ENCODE data around the gene TRIM75.
"Not testable (repeated sequence)": the region's sequence is repeated elsewhere in the genome, so short reads cannot be mapped to it uniquely, and the experiment has no call there.

Gene TRIM75

DNA sequence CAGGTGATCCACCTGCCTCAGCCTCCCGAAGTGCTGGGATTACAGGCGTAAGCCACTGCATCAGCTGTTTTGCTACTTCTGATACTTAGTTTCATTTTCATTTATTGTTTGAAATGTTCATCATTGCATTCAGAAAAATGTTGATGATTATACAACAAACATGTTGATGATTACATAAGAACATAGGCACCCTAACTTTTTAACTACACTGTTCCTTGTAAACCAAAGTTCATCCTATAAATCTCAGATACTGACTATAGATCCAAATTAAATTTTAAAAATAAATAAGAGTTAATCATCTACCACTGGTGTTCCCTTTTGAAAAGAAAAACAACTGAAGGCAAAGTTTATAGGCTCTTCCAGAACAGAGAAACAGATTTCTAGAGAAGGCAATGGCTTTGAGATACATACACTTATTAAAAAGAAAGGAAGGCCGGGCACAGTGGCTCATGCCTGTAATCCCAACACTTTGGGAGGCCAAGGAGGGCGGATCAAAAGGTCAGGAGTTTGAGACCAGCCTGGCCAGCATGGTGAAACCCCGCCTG lies 23.4 kb downstream of the TRIM75 start:
- DNase-seq (ENCODE audit: low spot score): no peak

DNA sequence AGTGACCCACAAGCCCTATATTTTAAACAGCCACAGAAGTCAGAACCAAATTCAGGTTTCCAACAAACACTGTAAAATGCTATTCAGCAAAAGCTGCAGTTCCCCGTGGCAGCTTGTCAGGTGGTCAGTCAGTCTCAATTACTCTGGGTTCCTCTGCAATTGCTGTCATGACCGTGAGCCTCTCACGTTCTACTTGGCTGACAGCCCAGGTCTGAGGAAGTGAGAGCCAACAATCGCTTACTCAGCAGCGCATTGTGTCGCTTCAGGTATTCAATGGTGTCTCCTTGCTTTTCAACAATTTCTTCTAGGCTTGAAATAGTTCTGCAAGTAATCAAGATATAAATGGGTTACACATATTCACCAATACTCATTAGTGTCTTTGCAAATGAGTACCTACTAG lies 25.8 kb downstream of the TRIM75 start:
- no peak for DNase-seq (ENCODE audit: low spot score)

DNA sequence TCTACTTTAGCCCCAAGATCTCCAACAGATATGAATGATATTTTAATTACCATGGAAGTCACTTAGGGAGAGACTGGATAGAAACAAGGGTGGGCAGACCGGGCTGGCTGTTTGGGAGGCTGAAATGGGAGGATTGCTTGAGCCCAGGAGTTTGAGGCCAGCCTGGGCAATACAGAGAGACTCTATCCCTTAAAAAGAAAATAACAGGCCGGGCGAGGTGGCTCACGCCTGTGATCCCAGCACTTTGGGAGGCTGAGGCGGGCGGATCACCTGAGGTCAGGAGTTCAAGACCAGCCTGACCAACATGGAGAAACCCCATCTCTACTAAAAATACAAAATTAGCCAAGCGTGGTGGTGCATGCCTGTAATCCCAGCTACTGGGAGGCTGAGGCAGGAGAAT lies 31.1 kb downstream of the TRIM75 start:
- DNase-seq (ENCODE audit: low spot score): not testable (repeated sequence)

DNA sequence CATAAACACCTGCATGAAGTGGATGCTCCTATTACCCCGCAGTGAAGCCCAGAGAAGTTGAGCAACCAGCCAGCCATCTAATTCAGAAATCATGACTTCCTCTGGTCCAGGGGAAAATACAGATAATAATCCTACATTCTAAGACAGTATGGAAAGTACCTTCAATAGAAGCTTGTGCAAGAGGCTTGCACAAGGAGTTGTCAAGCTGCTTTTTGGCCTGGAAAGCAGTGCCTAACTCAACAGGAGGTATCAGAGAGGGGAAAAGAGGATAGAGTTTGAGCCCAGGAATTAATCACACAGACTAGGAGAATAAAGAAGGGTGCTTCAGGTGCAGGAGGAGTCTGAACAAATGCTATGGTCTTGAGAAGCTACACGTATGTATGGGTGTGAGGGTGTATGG lies 32.3 kb downstream of the TRIM75 start:
- no peak for DNase-seq (ENCODE audit: low spot score)

DNA sequence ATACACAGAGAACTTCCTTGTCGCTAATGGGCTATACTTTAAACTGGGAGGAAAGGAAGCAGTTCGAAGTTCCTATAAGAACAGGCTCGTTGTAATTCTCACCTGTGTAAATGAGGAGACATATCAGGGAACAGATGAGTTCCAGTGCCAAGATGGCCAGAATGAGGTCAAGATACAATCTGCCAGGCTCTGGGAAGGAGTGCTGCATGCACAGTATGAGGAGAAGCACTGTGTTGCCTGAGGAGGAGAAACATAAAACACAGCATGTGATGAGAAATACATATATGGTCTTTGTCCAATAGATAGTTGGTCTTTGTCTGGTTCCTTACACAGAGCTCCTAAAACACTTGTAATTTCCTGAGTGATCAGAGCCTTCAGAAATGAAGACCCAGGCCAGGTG lies 34.7 kb downstream of the TRIM75 start:
- no peak for DNase-seq (ENCODE audit: low spot score)

DNA sequence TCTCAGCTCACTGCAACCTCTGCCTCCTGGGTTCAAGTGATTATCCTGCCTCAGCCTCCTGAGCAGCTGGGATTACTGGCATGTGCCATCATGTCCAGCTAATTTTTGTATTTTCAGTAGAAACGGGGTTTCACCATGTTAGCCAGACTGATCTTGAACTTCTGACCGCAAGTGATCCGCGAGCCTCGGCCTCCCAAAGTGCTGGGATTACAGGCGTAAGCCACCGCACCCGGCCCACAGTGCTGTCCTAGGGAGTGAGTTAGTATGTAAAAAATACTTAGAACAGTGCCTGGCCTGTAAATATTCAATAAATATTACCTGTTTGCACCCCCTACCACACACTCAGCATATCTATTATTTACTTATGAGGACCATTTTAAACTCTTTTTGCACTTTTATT lies 38.5 kb downstream of the TRIM75 start:
- not testable (repeated sequence) for DNase-seq (ENCODE audit: low spot score)

DNA sequence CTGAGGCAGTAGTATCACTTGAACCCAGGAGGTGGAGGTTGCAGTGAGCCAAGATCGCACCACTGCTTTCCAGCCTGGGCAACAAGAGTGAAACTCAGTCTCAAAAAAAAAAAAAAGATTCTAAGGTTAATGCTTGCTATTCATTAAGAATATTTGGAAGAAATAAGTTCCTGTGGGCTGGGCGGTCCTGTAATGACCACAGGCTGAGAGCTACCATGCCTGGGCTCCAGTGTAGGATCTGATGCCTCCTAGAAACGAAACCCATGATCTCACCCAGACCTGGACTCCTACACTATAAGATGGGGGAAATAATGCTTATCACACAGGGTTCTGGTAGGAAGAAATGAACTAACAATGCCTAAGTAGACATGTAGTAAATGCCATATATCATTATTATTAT lies 41.2 kb downstream of the TRIM75 start:
- DNase-seq (ENCODE audit: low spot score): no peak

DNA sequence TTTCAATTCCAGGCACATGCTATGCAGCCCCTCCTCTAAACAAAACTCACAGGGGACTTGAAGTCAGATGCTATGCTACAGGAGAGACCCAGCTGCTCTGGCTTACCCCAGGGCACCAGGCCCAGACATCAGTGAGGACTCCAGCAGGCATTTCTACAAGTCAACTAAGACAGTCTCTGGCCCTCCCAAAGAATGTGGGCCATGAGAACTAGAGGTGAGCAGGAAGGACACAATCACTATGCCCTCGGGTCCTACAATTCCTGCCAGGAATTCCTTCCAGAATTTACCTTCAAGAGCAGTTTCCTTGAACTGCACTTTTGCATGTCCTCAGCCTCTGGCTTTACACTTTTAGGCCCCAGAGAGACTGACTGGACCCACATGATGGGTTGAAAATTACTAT lies 41.6 kb downstream of the TRIM75 start:
- DNase-seq (ENCODE audit: low spot score): no peak

DNA sequence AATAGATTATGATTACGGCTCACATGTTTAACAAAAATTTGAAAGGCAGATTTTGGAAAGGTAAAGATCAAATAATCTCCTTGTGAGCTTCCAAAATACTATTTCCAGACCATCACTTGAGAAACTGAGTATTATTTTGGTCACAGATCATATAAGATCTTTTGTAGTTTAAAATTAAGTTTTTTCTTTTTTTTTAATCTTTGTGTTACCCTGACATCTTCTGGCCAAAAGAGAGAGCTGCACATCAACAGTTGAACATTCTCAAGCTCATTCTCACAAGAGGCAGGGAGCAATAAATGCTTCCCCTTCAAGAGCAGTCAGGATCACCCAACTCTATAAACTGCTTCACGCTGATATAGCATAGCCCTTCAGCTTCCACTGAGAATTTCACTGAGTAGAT lies 43.1 kb downstream of the TRIM75 start:
- peak; percentile 11 for DNase-seq (ENCODE audit: low spot score)

DNA sequence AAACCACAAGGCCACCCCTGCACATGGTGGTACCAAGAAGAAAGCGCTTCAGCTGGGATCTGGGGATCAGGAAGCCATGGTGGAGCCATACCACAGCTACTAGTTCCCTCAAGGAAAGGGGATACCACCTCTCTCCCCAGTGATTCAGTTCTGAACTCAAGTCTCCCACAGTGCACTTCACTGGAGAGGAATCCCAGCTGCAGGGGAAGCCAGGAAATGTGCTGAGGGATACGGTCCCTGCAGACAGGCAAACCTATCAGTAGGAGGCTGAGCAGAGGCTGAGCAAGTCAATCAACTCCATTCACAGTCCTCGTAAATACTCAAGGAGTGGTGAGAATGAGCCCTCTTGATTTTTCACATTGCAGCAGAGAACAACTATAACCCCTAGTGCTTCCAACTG lies 48.0 kb downstream of the TRIM75 start:
- DNase-seq (ENCODE audit: low spot score): no peak

DNA sequence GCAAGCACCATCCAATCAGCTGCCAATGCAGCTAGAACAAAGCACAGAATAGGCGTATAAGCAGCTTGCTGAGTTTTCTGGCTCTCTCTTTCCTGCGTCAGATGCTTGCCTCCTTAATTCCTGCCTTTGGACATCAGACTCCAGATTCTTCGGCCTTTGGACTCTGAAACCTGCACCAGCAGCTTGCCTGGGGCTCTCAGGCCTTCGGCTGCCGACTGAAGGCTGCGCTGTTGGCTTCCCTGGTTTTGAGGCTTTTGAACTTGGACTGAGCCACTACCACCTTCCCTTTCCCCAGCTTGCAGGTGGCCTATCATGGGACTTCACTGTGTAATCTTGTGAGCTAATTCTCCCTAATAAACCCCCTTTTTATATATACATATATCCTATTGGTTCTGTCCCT lies 52.9 kb downstream of the TRIM75 start:
- DNase-seq (ENCODE audit: low spot score): no peak

All from germinal center (tissue), 1 donor.